NOMO-1 treated with DMSO at 0.1 percent for 48 hours (cell line): ENCODE measurements around the gene PROS1.
"Not testable (repeated sequence)": the region's sequence is repeated elsewhere in the genome, so short reads cannot be mapped to it uniquely, and the experiment has no call there.

ENCODE experiments used
- DNase-seq: peaks from one replicate; lab custom pipeline; 2025; ENCODE audit not compliant: unreplicated experiment; lab: John Stamatoyannopoulos, UW

PROS1 gene

DNA sequence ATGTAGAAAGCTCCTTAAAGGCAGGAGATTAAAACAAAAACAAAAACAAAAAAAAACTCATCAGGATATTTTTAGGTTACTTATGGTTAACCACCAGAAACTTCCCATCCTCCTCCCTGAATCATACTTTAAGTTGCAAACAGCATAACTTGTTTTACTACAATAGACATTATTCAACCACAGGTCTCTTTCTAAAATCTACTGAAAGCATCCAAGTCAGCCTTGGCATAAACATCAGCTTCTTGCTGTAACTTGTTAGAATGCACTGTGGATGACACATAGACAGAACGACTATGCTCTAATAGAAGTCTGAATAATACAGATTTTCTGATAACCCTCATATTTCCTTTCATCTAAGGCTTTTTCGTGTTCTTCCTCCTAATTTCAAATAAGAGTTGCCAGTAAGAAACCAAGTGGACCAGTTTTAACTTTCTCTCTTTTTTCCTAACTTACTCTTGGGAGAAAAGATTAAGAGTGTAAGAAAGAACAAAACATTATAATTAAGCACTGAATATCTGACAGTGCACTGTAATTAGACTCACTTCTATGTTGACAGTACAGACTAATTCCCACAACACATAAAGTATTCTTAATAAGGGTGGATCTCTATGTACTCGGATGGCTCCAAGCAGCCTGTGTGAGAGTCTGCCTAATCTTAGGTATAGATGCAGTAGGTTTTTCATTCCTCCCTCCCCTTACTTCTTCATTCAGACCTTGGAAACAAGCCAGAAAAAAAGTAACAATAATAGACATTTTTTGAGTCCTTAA, 95.3 kb downstream of the PROS1 start:
- DNase-seq: not testable (repeated sequence)

GRCh38 chr3:93877427-93877826, 96.3 kb downstream of the PROS1 start:
- DNase-seq: not testable (repeated sequence)

DNA sequence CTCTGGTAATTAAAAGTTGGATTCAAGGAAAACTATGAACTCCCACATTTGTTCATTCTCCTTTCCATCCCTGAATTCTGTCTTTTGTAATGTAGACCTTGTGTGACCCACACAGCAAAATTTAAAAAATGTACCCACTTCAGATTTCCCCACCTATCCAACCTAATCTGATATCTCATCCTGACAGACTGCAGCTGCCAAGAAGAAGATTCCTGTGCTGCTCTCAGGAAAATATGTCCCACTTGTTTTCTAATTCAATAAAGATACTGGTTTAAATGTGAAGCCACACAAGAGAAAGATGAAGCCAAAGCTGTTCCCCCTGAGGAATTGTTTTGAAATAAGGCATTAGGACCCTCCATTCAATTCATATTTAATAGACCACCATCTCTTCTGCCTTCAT, 100.3 kb downstream of the PROS1 start:
- DNase-seq: not testable (repeated sequence)

DNA sequence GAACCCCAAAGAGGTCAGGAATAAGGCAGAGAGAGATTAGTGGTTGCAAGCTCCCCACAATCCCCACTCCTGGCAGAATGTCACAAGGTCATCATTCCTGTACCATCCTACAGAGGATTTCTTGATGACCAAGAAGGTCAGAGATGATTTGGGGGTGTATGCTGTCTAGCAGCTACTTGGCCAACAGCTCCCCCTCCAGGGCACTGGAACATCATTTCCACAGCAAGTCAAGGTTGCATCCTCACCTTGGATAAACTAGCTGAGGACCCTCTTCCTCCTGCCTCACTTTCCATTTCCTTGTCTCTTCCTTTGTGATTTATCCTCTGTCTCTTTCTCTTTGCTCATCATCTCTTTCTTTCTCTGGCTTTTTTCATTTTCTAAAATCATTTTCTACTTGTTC, 106.3 kb downstream of the PROS1 start:
- DNase-seq: no peak

DNA sequence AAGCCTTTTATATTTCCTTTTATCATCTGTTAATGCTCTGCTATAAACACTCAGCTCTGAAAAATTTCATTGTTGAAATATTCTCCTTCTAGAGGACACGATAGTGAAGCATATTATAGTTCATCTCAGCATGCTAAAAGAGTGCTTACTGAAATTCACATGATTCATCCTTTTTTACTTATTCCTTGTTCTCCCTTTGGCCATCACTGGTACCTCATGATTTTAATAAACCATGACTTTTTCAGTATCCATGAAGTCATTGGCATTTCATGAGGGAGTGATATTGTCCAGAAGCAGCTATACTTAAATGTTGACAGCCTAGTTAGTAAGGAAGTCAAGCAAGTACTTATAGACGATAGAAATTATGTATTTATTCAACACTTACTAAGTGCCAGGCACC, 112.7 kb downstream of the PROS1 start:
- no peak for DNase-seq

DNA sequence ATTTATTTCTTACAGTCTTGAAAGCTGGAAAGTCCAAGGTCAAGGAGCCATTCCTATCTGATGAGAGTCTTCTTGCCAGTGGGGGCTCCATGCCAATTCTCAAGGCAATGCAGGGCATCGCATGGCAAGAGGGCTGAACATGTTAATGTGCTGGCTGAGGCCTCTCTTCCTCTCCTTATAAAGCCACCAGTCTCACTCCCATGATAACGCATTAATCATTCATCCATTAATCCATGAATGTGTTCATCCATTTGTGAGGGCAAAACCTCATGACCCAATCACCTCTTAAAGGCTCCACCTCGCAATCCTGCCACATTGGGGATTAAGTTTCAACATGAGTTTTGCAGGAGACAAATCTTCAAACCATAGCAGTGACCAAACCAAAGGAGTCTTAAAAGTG, 118.3 kb downstream of the PROS1 start:
- DNase-seq: no peak

- not testable (repeated sequence) for DNase-seq
Measured at GRCh38 chr3:93852228-93852627, 121.5 kb downstream of the PROS1 start.

GRCh38 chr3:93843981-93844380, 129.7 kb downstream of the PROS1 start:
- DNase-seq: no peak

DNA sequence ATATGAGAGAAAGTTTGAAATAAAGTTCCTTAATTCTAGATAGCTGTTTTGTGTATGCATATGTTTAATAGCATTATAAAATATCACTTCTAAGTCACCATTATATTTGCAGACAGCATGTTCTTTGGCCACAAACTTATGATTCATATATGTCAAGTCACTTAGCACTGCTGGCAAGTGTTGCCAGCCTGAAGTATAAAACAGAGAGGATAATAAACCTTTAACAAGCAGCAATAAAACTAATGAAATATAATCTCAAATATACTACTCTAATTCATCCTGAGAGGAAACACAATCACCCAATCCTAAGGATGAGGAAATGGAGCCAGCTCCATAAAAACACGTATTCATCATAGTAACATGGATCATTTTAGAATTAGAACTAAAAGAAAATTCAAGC, 134.5 kb downstream of the PROS1 start:
- not testable (repeated sequence) for DNase-seq
